HEK293 (cell line): ENCODE data around the gene INSYN2A.

Source experiments
- CTCF ChIA-PET: fragments of 350-600 bp; formaldehyde crosslinking; extraction: SDS; loops from one replicate; lab custom pipeline; 2021; ENCODE audit warnings: antibody characterized with exemption; lab: Yijun Ruan, JAX
- POLR2A ChIA-PET: fragments of 300-600 bp; formaldehyde crosslinking; extraction: SDS; loops from one replicate; lab custom pipeline; 2020; ENCODE audit warnings: antibody characterized with exemption, inconsistent platforms; lab: Yijun Ruan, JAX
- H3K27ac ChIP-seq: fragments of 200-500 bp; sonication (Bioruptor generic); 2 replicates; pipeline ENCODE4 v1.5.1; 2014; ENCODE audit warnings: low read depth, low read length, control low read depth, inconsistent platforms; ENCODE audit errors: extremely low read depth
- H3K36me3 ChIP-seq, 2 experiments: fragments of 200-500 bp in 1 of 2; sonication (Bioruptor generic) in 1 of 2; 1 replicate in 1 of 2; 2 replicates in 1 of 2; pipeline ENCODE4 v1.5.1; 2014 to 2017; ENCODE audit warnings: inconsistent platforms in 2 of 2, low read length in 2 of 2; ENCODE audit not compliant: control insufficient read depth in 2 of 2, insufficient read depth in 1 of 2
- H3K4me1 ChIP-seq: fragments of 200-500 bp; sonication (Bioruptor generic); 2 replicates; pipeline ENCODE4 v1.5.1; 2014; ENCODE audit warnings: mild to moderate bottlenecking, low read length, inconsistent platforms; ENCODE audit not compliant: control insufficient read depth, insufficient read depth
- H3K4me3 ChIP-seq: 2 replicates; pipeline ENCODE4 v1.5.1; 2011; ENCODE audit warnings: low read depth, mild to moderate bottlenecking, control low read depth, low read length, moderate library complexity
- H3K9me3 ChIP-seq: fragments of 200-500 bp; sonication (Bioruptor generic); 2 replicates; pipeline ENCODE4 v1.5.1; 2014; ENCODE audit warnings: low read depth, low read length, inconsistent platforms; ENCODE audit not compliant: control insufficient read depth, insufficient read depth
- IKZF3 ChIP-seq: fragments of 450-650 bp; IDR thresholded peaks from 2 replicates; pipeline ENCODE4 v1.5.0; 2018; ENCODE audit warnings: missing biosample characterization, mild to moderate bottlenecking, missing genetic modification characterization, moderate library complexity
- OVOL3 ChIP-seq: fragments of 450-650 bp; formaldehyde crosslinking; IDR thresholded peaks from 2 replicates; pipeline ENCODE4 v1.5.1; 2016; ENCODE audit warnings: missing biosample characterization, missing genetic modification characterization
- ZFP37 ChIP-seq: fragments of 450-650 bp; formaldehyde crosslinking; IDR thresholded peaks from 2 replicates; pipeline ENCODE4 v1.5.1; 2016; ENCODE audit warnings: missing biosample characterization, missing genetic modification characterization
- ZNF138 ChIP-seq: fragments of 450-650 bp; formaldehyde crosslinking; IDR thresholded peaks from 2 replicates; pipeline ENCODE4 v1.5.1; 2016; ENCODE audit warnings: missing biosample characterization, missing genetic modification characterization, borderline replicate concordance
- ZNF169 ChIP-seq: fragments of 450-650 bp; formaldehyde crosslinking; IDR thresholded peaks from 2 replicates; pipeline ENCODE4 v1.5.1; 2016; ENCODE audit warnings: missing biosample characterization, missing genetic modification characterization
- ZNF175 ChIP-seq: fragments of 450-650 bp; formaldehyde crosslinking; IDR thresholded peaks from 2 replicates; pipeline ENCODE4 v1.5.1; 2016; ENCODE audit warnings: missing biosample characterization, missing genetic modification characterization
- ZNF202 ChIP-seq: fragments of 450-650 bp; formaldehyde crosslinking; IDR thresholded peaks from 2 replicates; pipeline ENCODE4 v1.5.1; 2016; ENCODE audit warnings: missing biosample characterization, missing genetic modification characterization, borderline replicate concordance
- ZNF223 ChIP-seq: fragments of 450-650 bp; formaldehyde crosslinking; IDR thresholded peaks from 2 replicates; pipeline ENCODE4 v1.5.1; 2016; ENCODE audit warnings: missing biosample characterization, missing genetic modification characterization
- ZNF23 ChIP-seq: fragments of 450-650 bp; formaldehyde crosslinking; IDR thresholded peaks from 2 replicates; pipeline ENCODE4 v1.5.1; 2016; ENCODE audit warnings: missing biosample characterization, missing genetic modification characterization, borderline replicate concordance
- ZNF433 ChIP-seq: fragments of 450-650 bp; formaldehyde crosslinking; IDR thresholded peaks from 2 replicates; pipeline ENCODE4 v1.5.1; 2016; ENCODE audit warnings: missing biosample characterization, missing genetic modification characterization, low read depth
- ZNF473 ChIP-seq: fragments of 450-650 bp; formaldehyde crosslinking; IDR thresholded peaks from 2 replicates; pipeline ENCODE4 v1.5.1; 2017; ENCODE audit warnings: missing biosample characterization, missing genetic modification characterization
- ZNF501 ChIP-seq: fragments of 450-650 bp; formaldehyde crosslinking; IDR thresholded peaks from 2 replicates; pipeline ENCODE4 v1.5.1; 2016; ENCODE audit warnings: missing biosample characterization, missing genetic modification characterization
- ZNF571 ChIP-seq: fragments of 450-650 bp; formaldehyde crosslinking; IDR thresholded peaks from 2 replicates; pipeline ENCODE4 v1.5.0; 2017; ENCODE audit warnings: missing biosample characterization, missing genetic modification characterization
- ZNF600 ChIP-seq: fragments of 450-650 bp; formaldehyde crosslinking; IDR thresholded peaks from 2 replicates; pipeline ENCODE4 v1.5.1; 2016; ENCODE audit warnings: missing biosample characterization, missing genetic modification characterization
- ZNF677 ChIP-seq: fragments of 450-650 bp; IDR thresholded peaks from 2 replicates; pipeline ENCODE4 v1.5.0; 2018; ENCODE audit warnings: missing biosample characterization, mild to moderate bottlenecking, missing genetic modification characterization, moderate library complexity
- ZNF747 ChIP-seq: fragments of 450-650 bp; formaldehyde crosslinking; IDR thresholded peaks from 2 replicates; pipeline ENCODE4 v1.5.1; 2016; ENCODE audit warnings: missing biosample characterization, missing genetic modification characterization
- ZNF777 ChIP-seq: fragments of 450-650 bp; formaldehyde crosslinking; IDR thresholded peaks from 2 replicates; pipeline ENCODE4 v1.5.1; 2017; ENCODE audit warnings: missing biosample characterization, missing genetic modification characterization, borderline replicate concordance
- ZSCAN23 ChIP-seq: fragments of 450-650 bp; formaldehyde crosslinking; IDR thresholded peaks from 2 replicates; pipeline ENCODE4 v1.5.1; 2016; ENCODE audit warnings: missing biosample characterization, missing genetic modification characterization
- TF ChIP-seq, protein P1 (sequence below): fragments of 450-650 bp; formaldehyde crosslinking; IDR thresholded peaks from 2 replicates; pipeline ENCODE4 v1.5.1; 2017; ENCODE audit warnings: missing biosample characterization, missing genetic modification characterization
- TF ChIP-seq, protein P2 (sequence below): fragments of 450-650 bp; formaldehyde crosslinking; IDR thresholded peaks from 2 replicates; pipeline ENCODE4 v1.5.1; 2016; ENCODE audit warnings: missing biosample characterization, missing genetic modification characterization
- TF ChIP-seq, protein P3 (sequence below): fragments of 450-650 bp; formaldehyde crosslinking; conservative IDR thresholded peaks from 2 replicates; pipeline ENCODE4 v1.5.1; 2016; ENCODE audit warnings: low read depth, missing biosample characterization, missing genetic modification characterization
- TF ChIP-seq, protein P4 (sequence below): fragments of 450-650 bp; formaldehyde crosslinking; IDR thresholded peaks from 2 replicates; pipeline ENCODE4 v1.5.0; 2017; ENCODE audit warnings: missing biosample characterization, missing genetic modification characterization, borderline replicate concordance
- TF ChIP-seq, protein P5 (sequence below): fragments of 450-650 bp; formaldehyde crosslinking; IDR thresholded peaks from 2 replicates; pipeline ENCODE4 v1.5.1; 2016; ENCODE audit warnings: missing biosample characterization, missing genetic modification characterization

INSYN2A gene

DNA sequence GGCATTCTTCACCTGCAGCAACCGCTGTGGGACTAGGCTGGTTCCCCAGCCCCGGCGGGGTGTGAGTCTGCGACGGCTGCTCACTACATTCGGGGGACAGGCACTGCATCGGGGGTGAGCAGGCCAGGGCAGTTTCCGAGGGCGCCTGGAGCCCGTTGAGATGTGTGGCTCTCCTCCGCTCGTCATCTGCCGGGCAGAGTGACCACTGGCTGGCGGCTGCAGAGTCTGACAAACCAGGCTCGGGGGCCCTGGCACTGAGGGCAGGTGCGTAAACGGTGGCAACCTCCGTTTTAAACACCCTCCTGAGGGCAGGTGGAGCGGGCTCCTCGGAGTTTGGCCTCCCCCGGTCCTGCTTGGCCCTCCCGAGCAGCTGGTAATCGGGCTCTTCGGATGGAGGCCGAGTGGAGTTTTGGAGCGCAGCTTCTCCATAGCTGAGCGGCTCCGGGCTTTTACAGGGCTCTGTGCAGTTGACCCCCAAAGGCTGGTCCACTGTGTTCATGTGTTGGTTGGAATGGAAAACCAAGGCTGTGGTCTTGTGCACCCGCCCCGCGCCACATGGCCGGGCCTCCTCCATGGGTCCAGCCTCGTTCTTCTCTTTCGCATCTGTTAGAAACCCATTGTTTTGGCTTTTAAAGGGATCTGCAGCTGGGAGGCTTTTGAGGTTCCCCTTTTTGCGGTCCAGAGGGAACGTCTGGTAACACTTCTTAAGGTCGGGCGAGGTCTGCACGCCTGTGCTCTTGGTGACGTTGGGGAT, 20.9 kb downstream of the INSYN2A start (continued):
- TF ChIP-seq ZNF169 (tag by site-specific recombination) (no peak), ZNF473 (tag by site-specific recombination) (no peak), ZNF138 (tag by site-specific recombination) (no peak), IKZF3 (tag by site-specific recombination) (no peak)

DNA sequence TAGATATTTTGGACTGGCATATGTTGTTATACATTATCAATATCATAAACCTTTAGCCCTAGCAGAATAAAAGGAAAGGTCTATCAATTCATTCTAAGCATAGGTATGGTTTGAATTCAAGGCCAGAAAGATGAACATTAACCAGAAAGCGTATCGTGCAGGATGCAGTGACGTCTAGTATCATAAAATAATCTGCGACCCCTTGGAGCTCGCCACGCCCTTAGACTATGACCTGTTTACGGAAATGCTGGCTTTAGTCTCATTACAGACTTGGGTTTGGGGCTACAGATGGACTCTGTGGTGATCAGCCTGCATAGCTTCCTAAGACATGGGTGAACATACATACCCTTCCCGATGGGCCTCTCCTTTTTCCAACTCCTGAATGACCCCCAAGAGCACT, 21.5 kb downstream of the INSYN2A start:
- TF ChIP-seq ZNF23: no peak
- TF ChIP-seq, protein P1, sequence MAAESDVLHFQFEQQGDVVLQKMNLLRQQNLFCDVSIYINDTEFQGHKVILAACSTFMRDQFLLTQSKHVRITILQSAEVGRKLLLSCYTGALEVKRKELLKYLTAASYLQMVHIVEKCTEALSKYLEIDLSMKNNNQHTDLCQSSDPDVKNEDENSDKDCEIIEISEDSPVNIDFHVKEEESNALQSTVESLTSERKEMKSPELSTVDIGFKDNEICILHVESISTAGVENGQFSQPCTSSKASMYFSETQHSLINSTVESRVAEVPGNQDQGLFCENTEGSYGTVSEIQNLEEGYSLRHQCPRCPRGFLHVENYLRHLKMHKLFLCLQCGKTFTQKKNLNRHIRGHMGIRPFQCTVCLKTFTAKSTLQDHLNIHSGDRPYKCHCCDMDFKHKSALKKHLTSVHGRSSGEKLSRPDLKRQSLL (tag by site-specific recombination): no peak
- TF ChIP-seq, protein P2, sequence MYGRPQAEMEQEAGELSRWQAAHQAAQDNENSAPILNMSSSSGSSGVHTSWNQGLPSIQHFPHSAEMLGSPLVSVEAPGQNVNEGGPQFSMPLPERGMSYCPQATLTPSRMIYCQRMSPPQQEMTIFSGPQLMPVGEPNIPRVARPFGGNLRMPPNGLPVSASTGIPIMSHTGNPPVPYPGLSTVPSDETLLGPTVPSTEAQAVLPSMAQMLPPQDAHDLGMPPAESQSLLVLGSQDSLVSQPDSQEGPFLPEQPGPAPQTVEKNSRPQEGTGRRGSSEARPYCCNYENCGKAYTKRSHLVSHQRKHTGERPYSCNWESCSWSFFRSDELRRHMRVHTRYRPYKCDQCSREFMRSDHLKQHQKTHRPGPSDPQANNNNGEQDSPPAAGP: no peak
- no peak for TF ChIP-seq ZNF571 (tag by site-specific recombination)
- TF ChIP-seq ZNF223 (tag by site-specific recombination): no peak
- TF ChIP-seq, protein P3, sequence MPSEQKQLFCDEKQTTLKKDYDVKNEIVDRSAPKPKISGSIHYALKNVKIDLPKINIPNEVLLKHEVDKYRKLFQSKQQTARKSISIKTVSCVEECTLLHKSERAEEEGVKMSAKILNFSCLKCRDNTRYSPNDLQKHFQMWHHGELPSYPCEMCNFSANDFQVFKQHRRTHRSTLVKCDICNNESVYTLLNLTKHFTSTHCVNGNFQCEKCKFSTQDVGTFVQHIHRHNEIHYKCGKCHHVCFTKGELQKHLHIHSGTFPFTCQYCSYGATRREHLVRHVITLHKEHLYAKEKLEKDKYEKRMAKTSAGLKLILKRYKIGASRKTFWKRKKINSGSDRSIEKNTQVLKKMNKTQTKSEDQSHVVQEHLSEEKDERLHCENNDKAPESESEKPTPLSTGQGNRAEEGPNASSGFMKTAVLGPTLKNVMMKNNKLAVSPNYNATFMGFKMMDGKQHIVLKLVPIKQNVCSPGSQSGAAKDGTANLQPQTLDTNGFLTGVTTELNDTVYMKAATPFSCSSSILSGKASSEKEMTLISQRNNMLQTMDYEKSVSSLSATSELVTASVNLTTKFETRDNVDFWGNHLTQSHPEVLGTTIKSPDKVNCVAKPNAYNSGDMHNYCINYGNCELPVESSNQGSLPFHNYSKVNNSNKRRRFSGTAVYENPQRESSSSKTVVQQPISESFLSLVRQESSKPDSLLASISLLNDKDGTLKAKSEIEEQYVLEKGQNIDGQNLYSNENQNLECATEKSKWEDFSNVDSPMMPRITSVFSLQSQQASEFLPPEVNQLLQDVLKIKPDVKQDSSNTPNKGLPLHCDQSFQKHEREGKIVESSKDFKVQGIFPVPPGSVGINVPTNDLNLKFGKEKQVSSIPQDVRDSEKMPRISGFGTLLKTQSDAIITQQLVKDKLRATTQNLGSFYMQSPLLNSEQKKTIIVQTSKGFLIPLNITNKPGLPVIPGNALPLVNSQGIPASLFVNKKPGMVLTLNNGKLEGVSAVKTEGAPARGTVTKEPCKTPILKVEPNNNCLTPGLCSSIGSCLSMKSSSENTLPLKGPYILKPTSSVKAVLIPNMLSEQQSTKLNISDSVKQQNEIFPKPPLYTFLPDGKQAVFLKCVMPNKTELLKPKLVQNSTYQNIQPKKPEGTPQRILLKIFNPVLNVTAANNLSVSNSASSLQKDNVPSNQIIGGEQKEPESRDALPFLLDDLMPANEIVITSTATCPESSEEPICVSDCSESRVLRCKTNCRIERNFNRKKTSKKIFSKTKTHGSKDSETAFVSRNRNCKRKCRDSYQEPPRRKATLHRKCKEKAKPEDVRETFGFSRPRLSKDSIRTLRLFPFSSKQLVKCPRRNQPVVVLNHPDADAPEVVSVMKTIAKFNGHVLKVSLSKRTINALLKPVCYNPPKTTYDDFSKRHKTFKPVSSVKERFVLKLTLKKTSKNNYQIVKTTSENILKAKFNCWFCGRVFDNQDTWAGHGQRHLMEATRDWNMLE (tag by site-specific recombination): no peak
- TF ChIP-seq ZNF501 (tag by site-specific recombination): no peak
- TF ChIP-seq ZNF433 (tag by site-specific recombination): no peak
- no peak for TF ChIP-seq ZNF777 (tag by site-specific recombination)
- TF ChIP-seq OVOL3: no peak
- TF ChIP-seq, protein P4, sequence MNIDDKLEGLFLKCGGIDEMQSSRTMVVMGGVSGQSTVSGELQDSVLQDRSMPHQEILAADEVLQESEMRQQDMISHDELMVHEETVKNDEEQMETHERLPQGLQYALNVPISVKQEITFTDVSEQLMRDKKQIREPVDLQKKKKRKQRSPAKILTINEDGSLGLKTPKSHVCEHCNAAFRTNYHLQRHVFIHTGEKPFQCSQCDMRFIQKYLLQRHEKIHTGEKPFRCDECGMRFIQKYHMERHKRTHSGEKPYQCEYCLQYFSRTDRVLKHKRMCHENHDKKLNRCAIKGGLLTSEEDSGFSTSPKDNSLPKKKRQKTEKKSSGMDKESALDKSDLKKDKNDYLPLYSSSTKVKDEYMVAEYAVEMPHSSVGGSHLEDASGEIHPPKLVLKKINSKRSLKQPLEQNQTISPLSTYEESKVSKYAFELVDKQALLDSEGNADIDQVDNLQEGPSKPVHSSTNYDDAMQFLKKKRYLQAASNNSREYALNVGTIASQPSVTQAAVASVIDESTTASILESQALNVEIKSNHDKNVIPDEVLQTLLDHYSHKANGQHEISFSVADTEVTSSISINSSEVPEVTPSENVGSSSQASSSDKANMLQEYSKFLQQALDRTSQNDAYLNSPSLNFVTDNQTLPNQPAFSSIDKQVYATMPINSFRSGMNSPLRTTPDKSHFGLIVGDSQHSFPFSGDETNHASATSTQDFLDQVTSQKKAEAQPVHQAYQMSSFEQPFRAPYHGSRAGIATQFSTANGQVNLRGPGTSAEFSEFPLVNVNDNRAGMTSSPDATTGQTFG: no peak
- no peak for TF ChIP-seq ZSCAN23 (tag by site-specific recombination)
- TF ChIP-seq, protein P5, sequence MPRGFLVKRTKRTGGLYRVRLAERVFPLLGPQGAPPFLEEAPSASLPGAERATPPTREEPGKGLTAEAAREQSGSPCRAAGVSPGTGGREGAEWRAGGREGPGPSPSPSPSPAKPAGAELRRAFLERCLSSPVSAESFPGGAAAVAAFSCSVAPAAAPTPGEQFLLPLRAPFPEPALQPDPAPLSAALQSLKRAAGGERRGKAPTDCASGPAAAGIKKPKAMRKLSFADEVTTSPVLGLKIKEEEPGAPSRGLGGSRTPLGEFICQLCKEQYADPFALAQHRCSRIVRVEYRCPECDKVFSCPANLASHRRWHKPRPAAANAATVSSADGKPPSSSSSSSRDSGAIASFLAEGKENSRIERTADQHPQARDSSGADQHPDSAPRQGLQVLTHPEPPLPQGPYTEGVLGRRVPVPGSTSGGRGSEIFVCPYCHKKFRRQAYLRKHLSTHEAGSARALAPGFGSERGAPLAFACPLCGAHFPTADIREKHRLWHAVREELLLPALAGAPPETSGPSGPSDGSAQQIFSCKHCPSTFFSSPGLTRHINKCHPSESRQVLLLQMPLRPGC: no peak
- TF ChIP-seq ZNF600: no peak
- no peak for TF ChIP-seq ZNF747 (tag by site-specific recombination)
- no peak for TF ChIP-seq ZFP37 (tag by site-specific recombination)
- no peak for TF ChIP-seq ZNF175 (tag by site-specific recombination)
- TF ChIP-seq ZNF202 (tag by site-specific recombination): no peak
- TF ChIP-seq ZNF677: no peak
- CTCF ChIA-PET: no interaction called here
- POLR2A ChIA-PET: no interaction called here
- Histone ChIP-seq H3K27ac (no peak overlapping the region), H3K36me3 (no peaks in the 10 kb centered on the region), H3K4me3 (no peak overlapping the region), H3K4me1 (no peaks in the 10 kb centered on the region), H3K9me3 (no peaks in the 10 kb centered on the region)
